Chondrocyte (in vitro differentiated cells): ENCODE data around the gene MOGAT1. TPM values are rescaled to one million over a fixed set of nuclear protein-coding genes. Genes with fewer than 3 reads are reported as not detected.

Experiments
- DNase-seq: peaks from one replicate; pipeline ENCODE4 v3.0.0; 2021; ENCODE audit warnings: mixed read lengths, low spot score
- H3K27ac Mint-ChIP-seq: one replicate; pipeline ENCODE4 v1.8.0; 2021; ENCODE audit warnings: mild to moderate bottlenecking, moderate library complexity, mixed read lengths; ENCODE audit not compliant: unreplicated experiment
- H3K27me3 Mint-ChIP-seq: 2 replicates; pipeline ENCODE4 v1.8.0; 2021; ENCODE audit warnings: low read depth, mixed read lengths
- H3K36me3 Mint-ChIP-seq: 2 replicates; pipeline ENCODE4 v1.8.0; 2021; ENCODE audit warnings: low read depth, mixed read lengths
- H3K4me1 Mint-ChIP-seq: 2 replicates; pipeline ENCODE4 v1.8.0; 2021; ENCODE audit warnings: low read depth, mild to moderate bottlenecking, mixed read lengths
- H3K4me3 Mint-ChIP-seq: one replicate; pipeline ENCODE4 v1.8.0; 2021; ENCODE audit warnings: mild to moderate bottlenecking, moderate library complexity, mixed read lengths; ENCODE audit not compliant: unreplicated experiment
- H3K9me3 Mint-ChIP-seq: 2 replicates; pipeline ENCODE4 v1.8.0; 2021; ENCODE audit warnings: low read depth, mixed read lengths
- total RNA-seq: library from RNA; stranded (reverse); gene quantifications from 3 replicates; pipeline ENCODE4 v1.2.1, GENCODE V29; 2021
- TF ChIP-seq, protein P1 (sequence below): fragments of 200-600 bp; sonication (generic); IDR thresholded peaks from 2 replicates; pipeline ENCODE4 v1.5.0; 2021; ENCODE audit warnings: antibody characterized with exemption, mild to moderate bottlenecking, moderate library complexity

MOGAT1 gene
- total RNA-seq, 1 donor from 2014 or later, result not detected

- no peak for DNase-seq
- Mint-ChIP-seq H3K27ac (no peak overlapping the region), H3K9me3 (no peaks in the 10 kb centered on the region), H3K4me1 (peaks cover 47% of the 10 kb centered on the region), H3K27me3 (no peaks in the 10 kb centered on the region), H3K4me3 (no peak overlapping the region), H3K36me3 (no peaks in the 10 kb centered on the region)
- TF ChIP-seq, protein P1, sequence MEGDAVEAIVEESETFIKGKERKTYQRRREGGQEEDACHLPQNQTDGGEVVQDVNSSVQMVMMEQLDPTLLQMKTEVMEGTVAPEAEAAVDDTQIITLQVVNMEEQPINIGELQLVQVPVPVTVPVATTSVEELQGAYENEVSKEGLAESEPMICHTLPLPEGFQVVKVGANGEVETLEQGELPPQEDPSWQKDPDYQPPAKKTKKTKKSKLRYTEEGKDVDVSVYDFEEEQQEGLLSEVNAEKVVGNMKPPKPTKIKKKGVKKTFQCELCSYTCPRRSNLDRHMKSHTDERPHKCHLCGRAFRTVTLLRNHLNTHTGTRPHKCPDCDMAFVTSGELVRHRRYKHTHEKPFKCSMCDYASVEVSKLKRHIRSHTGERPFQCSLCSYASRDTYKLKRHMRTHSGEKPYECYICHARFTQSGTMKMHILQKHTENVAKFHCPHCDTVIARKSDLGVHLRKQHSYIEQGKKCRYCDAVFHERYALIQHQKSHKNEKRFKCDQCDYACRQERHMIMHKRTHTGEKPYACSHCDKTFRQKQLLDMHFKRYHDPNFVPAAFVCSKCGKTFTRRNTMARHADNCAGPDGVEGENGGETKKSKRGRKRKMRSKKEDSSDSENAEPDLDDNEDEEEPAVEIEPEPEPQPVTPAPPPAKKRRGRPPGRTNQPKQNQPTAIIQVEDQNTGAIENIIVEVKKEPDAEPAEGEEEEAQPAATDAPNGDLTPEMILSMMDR, result no peak
Observed at GRCh38 chr2:222703091-222703490, 31.6 kb downstream of the MOGAT1 start.

DNA sequence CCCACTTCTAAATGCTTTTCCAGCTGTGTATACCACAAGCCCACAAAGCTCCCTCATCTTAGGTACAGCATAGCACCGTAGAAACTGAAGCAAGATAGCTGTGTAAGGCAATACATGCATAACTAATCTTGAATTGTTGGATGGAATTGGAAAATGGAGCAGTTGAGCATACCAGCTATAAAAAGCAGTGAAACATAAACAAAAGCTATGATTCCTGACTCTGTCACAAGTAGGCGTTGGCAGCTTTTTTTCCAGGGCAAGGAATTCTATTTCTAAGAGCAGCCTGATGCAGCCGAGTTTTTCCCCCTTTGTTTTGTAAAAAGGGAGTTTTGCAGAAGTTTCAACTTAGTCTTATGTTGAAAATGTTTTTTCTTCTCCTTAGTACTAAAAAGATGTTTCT is 32.4 kb downstream of the MOGAT1 start:
- H3K36me3 Mint-ChIP-seq, result no peaks in the 10 kb centered on the region
- no peaks in the 10 kb centered on the region for H3K9me3 Mint-ChIP-seq
- no peak overlapping the region for H3K4me3 Mint-ChIP-seq
- DNase-seq, result no peak
- peak overlapping the region; percentile 42 for H3K27ac Mint-ChIP-seq
- TF ChIP-seq, protein P1, result peak; percentile 15
- H3K27me3 Mint-ChIP-seq, result no peaks in the 10 kb centered on the region
- H3K4me1 Mint-ChIP-seq, result peaks cover 49% of the 10 kb centered on the region

- H3K27ac Mint-ChIP-seq, result peak overlapping the region; percentile 77
- peaks cover 67% of the 10 kb centered on the region for H3K4me1 Mint-ChIP-seq
- no peak for DNase-seq
- no peaks in the 10 kb centered on the region for H3K9me3 Mint-ChIP-seq
- H3K4me3 Mint-ChIP-seq, result no peak overlapping the region
- H3K27me3 Mint-ChIP-seq, result no peaks in the 10 kb centered on the region
- no peaks in the 10 kb centered on the region for H3K36me3 Mint-ChIP-seq
- TF ChIP-seq, protein P1, result no peak
Observed at GRCh38 chr2:222706616-222707015, 35.2 kb downstream of the MOGAT1 start.

GRCh38 chr2:222707102-222707688 is 35.7 kb downstream of the MOGAT1 start:
- Mint-ChIP-seq H3K4me1 (peaks cover 70% of the 10 kb centered on the region), H3K4me3 (no peak overlapping the region), H3K27me3 (no peaks in the 10 kb centered on the region), H3K36me3 (no peaks in the 10 kb centered on the region), H3K9me3 (no peaks in the 10 kb centered on the region), H3K27ac (peak overlapping the region; percentile 77)
- TF ChIP-seq, protein P1, result no peak
- no peak for DNase-seq

- no peaks in the 10 kb centered on the region for H3K9me3 Mint-ChIP-seq
- peak overlapping the region; percentile 96 for H3K27ac Mint-ChIP-seq
- DNase-seq, result no peak
- TF ChIP-seq, protein P1, result no peak
- H3K27me3 Mint-ChIP-seq, result no peaks in the 10 kb centered on the region
- no peak overlapping the region for H3K4me3 Mint-ChIP-seq
- peaks cover 75% of the 10 kb centered on the region for H3K4me1 Mint-ChIP-seq
- no peaks in the 10 kb centered on the region for H3K36me3 Mint-ChIP-seq
Observed at GRCh38 chr2:222707689-222708273, 36.3 kb downstream of the MOGAT1 start.
